Stimulated activated CD4-positive, alpha-beta T cell treated with anti-CD3 and anti-CD28 coated beads, Interleukin-4, amount 100 ng/mL, for 48 hours (primary cell): ENCODE data around the gene CBLC.
"Not testable (repeated sequence)": the region's sequence is repeated elsewhere in the genome, so short reads cannot be mapped to it uniquely, and the experiment has no call there.

Source experiments
- DNase-seq, 2 donors: peaks; one replicate each; pipeline ENCODE4 v3.0.0-alpha.2; 2020; ENCODE audit warnings: low read depth in 2 of 2

CBLC gene

GRCh38 chr19:44765033-44765948 lies 12.4 kb upstream of the CBLC start:
- DNase-seq: no peak

- DNase-seq: no peak
Observed at GRCh38 chr19:44765949-44766335, 11.7 kb upstream of the CBLC start.

- no peak for DNase-seq
Observed at GRCh38 chr19:44767295-44768180, 10.2 kb upstream of the CBLC start.

- peak; percentile 95 to 97 for DNase-seq
Observed at GRCh38 chr19:44770550-44771257, 7.0 kb upstream of the CBLC start.

- DNase-seq: not testable (repeated sequence)
Observed at GRCh38 chr19:44772144-44772543, 5.5 kb upstream of the CBLC start.

- DNase-seq: no peak
Observed at GRCh38 chr19:44772959-44773358, 4.7 kb upstream of the CBLC start.

- no peak for DNase-seq
Observed at GRCh38 chr19:44775676-44776240, 1.9 kb upstream of the CBLC start.

GRCh38 chr19:44776402-44777096 lies 1.1 kb upstream of the CBLC start:
- DNase-seq: no peak

GRCh38 chr19:44779150-44779549 lies 1.5 kb downstream of the CBLC start:
- DNase-seq: no peak

GRCh38 chr19:44781694-44782093 lies 4.0 kb downstream of the CBLC start:
- DNase-seq: not testable (repeated sequence)

GRCh38 chr19:44782729-44783128 lies 5.0 kb downstream of the CBLC start:
- no peak for DNase-seq

- DNase-seq: no peak
Observed at GRCh38 chr19:44783545-44783944, 5.9 kb downstream of the CBLC start.

- DNase-seq: no peak
Observed at GRCh38 chr19:44785271-44785670, 7.6 kb downstream of the CBLC start.

- DNase-seq: no peak
Observed at GRCh38 chr19:44785993-44786392, 8.3 kb downstream of the CBLC start.

GRCh38 chr19:44788971-44789370 lies 11.3 kb downstream of the CBLC start:
- no peak for DNase-seq

- no peak for DNase-seq
Observed at GRCh38 chr19:44789943-44790483, 12.3 kb downstream of the CBLC start.

- DNase-seq: no peak
Observed at GRCh38 chr19:44792281-44792680, 14.6 kb downstream of the CBLC start.

GRCh38 chr19:44794610-44795009 lies 16.9 kb downstream of the CBLC start:
- no peak for DNase-seq

- DNase-seq: no peak
Observed at GRCh38 chr19:44795398-44795987, 17.8 kb downstream of the CBLC start.

GRCh38 chr19:44796701-44797115 lies 19.0 kb downstream of the CBLC start:
- DNase-seq: no peak
